Stomach (tissue), 4 donors: Measurements from ENCODE around the gene TMEM98.
"Not testable (repeated sequence)": the region's sequence is repeated elsewhere in the genome, so short reads cannot be mapped to it uniquely, and the experiment has no call there.

Source experiments
- POLR2AphosphoS5 ChIP-seq, 3 donors: sonication (generic); formaldehyde crosslinking; IDR thresholded peaks; one replicate each; pipeline ENCODE4 v1.6.1; 2016; ENCODE audit warnings: antibody characterized with exemption in 3 of 3
- TF ChIP-seq, protein P1 (sequence below), 7 experiments: fragments of 450-650 bp in 4 of 7; fragments of 200-600 bp in 3 of 7; sonication (generic) in 3 of 7; IDR thresholded peaks; one replicate each; pipeline ENCODE4 v1.5.1; 2016 to 2019; ENCODE audit warnings: antibody characterized with exemption in 7 of 7, control low read depth in 2 of 7, mild to moderate bottlenecking in 1 of 7

DNA sequence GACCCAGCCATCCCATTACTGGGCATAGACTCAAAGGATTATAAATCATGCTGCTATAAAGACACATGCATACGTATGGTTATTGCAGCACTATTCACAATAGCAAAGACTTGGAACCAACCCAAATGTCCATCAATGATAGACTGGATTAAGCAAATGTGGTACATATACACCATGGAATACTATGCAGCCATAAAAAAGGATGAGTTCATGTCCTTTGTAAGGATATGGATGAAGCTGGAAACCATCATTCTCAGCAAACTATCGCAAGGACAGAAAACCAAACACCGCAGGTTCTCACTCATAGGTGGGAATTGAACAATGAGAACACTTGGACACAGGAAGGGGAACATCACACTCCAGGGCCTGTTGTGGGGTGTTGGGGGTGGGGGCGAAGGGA lies 41.3 kb downstream of the TMEM98 start:
- TF ChIP-seq, protein P1, sequence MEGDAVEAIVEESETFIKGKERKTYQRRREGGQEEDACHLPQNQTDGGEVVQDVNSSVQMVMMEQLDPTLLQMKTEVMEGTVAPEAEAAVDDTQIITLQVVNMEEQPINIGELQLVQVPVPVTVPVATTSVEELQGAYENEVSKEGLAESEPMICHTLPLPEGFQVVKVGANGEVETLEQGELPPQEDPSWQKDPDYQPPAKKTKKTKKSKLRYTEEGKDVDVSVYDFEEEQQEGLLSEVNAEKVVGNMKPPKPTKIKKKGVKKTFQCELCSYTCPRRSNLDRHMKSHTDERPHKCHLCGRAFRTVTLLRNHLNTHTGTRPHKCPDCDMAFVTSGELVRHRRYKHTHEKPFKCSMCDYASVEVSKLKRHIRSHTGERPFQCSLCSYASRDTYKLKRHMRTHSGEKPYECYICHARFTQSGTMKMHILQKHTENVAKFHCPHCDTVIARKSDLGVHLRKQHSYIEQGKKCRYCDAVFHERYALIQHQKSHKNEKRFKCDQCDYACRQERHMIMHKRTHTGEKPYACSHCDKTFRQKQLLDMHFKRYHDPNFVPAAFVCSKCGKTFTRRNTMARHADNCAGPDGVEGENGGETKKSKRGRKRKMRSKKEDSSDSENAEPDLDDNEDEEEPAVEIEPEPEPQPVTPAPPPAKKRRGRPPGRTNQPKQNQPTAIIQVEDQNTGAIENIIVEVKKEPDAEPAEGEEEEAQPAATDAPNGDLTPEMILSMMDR (IDR thresholded peaks at IDR 0.05): not testable (repeated sequence)
- TF ChIP-seq POLR2AphosphoS5 (IDR thresholded peaks at IDR 0.05): not testable (repeated sequence)
